GM21360 (cell line): ENCODE results near the gene RAB40AL.
"Not testable (repeated sequence)": the region's sequence is repeated elsewhere in the genome, so short reads cannot be mapped to it uniquely, and the experiment has no call there.

Experiments used
- ATAC-seq: cut with Tn5 transposase; IDR thresholded peaks from one replicate; pipeline ENCODE4 v1.9.1; 2021; ENCODE audit warnings: mild to moderate bottlenecking, moderate library complexity; ENCODE audit not compliant: unreplicated experiment

The RAB40AL gene

DNA sequence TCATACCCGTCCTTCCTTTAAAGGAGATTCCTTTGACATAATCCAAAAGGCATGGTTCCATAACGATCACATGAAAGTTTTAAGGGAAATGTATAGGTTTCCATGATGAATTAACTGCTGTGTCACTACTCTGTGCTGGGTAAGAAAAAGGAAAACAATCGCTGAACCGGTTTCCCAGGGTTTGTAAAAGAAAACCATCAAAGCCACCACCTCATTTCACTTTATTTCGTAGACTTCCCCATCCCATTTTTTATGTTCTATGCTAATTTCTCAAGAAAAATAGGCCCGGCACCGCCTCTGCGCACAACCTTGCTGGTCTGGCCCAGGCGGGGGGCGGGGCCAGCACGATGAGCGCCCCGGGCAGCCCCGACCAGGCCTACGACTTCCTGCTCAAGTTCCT lies at the start of gene RAB40AL:
Gene RAB40AL (plus strand): TSS at position 301 of the 400 bp plus-strand sequence. CDS start 47 bp downstream, at position 348.
- ATAC-seq, result not testable (repeated sequence)

DNA sequence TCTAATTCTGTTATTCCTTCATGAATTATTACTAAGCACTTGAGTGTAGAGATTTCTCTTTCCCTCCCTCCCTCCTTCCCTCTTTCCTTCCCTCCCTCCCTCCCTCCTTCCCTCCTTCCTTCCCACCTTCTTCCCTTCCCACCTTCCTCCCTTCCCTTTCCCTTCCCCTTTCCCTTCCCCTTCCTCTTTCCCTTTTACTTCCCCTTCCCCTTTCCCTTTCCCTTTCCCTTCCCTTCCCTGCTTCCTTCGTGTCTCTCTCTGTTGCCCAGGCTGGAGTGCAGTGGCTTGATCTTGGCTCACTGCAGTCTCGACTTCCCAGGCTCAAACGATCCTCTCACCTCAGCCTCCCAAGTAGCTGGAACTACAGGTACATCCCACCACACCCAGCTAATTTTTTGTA lies 49.4 kb upstream of the RAB40AL start:
- ATAC-seq, result no peak

DNA sequence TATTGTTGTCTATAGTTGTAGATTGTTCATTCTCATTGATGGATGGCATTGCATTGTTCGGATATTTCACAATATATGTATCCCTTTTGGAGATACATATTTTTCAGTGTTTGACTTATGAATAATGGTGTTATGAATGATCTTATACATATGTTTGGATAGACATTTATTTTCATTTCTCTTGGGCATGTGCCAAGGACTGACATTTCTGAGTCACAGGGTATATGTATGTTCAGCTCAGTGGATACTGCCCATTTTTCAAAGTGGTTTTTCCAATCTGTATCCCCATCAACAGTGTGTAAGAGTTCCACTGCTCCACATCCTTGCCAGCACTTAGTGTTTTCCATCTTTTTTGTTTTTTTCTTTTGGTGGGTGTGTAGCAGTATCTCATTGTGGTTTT lies 45.0 kb upstream of the RAB40AL start:
- no peak for ATAC-seq

GRCh38 chrX:102899940-102900916 lies 36.8 kb upstream of the RAB40AL start:
- peak; percentile 84 for ATAC-seq

DNA sequence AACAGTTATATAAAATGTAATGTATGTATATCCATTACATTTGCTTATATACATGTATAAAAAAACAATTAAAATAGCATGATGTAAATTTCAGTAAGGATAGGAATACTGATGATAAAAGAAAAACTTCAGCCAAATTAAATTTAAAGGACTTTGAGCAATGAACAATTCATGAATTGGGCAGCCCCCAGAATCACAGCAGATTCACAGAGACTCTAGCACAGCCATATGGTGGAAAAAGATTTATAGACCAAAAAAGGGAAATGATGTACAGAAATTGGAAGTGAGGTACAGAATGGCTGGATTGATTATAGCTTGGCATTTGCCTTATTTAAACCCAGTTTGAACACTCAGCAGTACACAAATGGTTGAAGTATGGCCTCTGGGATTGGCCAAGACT lies 34.7 kb upstream of the RAB40AL start:
- no peak for ATAC-seq

GRCh38 chrX:102930990-102931756 lies 5.9 kb upstream of the RAB40AL start:
- ATAC-seq, result no peak

DNA sequence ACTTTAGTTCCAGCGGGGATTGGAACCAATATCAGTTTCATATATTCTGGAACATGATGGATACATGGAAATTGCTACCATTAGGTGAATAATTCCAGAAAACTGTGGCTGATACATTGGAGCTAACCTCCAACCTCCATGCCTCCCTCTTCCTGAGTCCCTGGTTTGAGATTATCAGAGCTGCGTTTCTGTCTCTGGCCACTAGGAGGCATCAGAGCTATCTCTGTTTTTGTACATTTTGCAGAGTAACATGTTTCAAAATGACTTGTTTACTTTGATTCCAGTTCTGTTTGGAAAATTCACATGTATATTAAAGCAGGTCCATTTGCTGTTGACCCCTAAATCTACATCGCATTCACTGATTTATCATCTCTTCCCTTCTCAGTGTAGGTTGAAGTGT lies 2.4 kb upstream of the RAB40AL start:
- ATAC-seq, result no peak

DNA sequence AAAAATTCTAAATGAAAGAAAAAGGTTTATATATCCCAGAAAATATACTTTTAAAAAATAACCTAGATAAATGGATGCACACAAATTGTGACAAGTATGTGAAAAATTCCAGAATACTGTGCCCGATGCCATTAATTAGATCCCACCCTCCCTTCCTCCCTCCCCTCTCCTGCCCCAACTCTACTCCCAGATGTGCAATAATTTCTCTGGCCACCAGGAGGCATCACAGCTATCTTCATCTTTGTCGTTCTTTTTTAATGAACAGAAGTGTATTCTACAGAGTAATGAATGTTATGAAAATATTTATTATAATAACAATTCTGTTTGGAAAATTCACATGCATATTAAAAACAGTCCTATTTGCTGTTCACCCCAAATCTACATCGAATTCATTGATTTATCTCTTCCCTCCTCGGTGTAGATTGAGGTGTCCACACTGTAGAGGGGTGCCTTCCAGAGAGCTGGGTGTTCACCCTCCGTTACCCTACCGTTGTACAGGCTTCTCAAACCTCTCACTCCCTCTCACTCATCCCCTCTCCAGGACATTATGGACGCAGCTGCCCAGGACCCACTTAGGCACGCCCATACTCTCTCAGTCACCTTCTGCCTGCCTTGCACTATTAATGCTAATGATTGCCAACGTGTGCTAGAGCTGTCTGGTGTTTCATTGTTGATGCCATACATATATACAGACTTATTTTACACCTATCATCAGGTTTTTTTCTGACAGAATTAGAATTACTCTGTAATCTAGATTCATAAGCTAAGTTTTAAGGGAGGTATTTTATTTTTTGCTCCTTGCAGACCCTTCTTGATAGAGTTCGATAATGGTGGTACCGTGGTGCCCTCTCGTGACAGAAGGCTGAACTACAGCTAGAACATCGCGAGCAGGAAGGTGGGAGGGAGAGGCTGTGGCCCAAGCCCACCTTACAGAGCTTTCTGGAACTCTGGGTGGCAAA lies 14.1 kb downstream of the RAB40AL start:
- peak; percentile 82 for ATAC-seq

GRCh38 chrX:102957751-102958150 lies 20.7 kb downstream of the RAB40AL start:
- ATAC-seq, result no peak

- ATAC-seq, result no peak
Measured at GRCh38 chrX:102958794-102959193, 21.7 kb downstream of the RAB40AL start.

DNA sequence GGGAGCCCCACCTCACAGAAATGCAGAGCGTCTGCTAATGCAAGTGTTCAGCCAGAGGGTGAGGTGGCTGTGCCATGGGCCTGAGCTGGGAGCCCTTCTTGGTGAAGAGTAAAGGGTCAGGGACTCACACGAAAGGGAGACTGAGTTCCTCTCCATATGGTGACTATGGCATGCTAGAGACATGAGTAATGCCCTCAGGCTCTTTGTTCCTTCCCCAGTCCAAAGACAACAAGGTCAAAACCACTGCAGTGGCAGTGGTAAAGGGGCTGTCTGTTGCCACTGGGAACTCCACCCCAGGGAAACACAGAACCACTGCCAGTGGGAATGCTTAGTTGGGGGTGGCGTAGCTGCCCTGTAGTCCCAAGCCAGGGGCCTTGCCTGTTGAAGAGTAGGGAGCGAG lies 22.4 kb downstream of the RAB40AL start:
- no peak for ATAC-seq

DNA sequence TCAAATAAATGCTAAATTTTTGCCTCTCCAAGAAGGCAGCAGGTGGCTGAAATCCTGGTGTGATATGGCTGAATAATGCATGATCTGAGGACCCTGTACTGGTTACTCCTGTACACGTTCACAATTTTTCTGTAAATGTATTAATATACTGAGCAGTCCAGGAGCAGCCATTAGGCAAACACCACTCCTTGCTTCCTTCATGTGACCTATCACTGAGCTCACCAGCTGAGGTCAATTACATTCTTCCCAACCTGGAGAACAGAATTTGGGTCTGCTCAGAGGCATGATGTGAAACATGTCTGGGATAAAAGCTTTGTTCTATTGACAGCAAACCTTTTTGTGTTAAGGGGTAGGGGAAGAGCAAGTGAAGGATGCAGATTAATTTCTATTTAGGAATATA lies 26.9 kb downstream of the RAB40AL start:
- no peak for ATAC-seq

GRCh38 chrX:102964940-102965339 lies 27.9 kb downstream of the RAB40AL start:
- no peak for ATAC-seq

GRCh38 chrX:102966701-102967100 lies 29.6 kb downstream of the RAB40AL start:
- ATAC-seq, result no peak

DNA sequence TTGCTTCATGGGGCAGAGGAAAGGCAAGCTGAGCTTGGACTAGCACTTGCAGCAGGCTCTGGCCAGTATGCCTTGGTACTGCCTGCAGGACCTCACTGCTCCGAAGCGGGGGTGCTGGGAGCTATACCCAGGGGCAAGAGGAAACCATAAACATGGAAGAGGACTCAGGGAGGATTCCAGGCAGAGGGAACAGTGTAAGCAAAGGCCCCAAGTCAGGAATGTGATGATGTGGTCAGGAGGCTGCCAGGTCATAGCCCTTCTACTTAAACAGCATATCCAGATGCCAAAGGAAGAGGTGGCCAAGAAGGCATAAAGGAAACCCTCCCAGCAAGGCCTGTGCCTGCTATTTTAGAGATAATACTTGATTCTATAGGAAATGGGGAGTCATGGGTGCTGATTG lies 31.1 kb downstream of the RAB40AL start:
- no peak for ATAC-seq

DNA sequence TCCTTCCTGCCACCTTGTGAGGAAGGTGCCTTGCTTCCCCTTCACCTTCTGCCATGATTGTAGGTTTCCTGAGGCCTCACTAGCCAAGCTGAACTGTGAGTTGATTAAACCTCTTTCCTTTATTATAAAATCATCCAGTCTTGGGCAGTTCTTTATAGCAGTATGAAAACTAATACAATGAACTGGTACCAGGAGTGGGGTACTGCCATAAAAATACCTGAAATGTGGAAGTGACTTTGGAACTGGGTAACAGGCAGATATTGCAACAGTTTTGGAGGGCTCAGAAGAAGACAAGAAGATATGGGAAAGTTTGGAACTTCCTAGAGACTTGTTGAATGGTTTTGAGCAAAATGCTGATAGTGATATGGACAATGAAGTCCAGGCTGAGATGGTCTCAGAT lies 34.5 kb downstream of the RAB40AL start:
- not testable (repeated sequence) for ATAC-seq

DNA sequence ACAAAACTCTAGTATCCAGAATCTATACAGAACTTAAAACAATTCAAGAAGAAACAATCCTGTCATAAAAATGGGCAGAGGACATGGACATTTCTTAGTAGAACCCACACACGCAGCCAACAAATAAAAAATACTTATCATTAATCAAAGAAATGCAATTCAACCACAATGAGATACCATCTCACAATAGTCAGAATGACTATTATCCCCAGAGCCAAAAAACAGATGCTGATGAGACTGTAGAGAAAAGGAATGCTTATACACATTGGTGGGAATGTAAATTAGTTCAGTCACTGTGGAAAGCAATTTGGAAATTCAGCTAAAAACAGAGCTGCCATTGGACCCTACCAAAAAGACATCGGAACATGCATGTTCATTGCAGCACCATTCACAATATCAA lies 37.9 kb downstream of the RAB40AL start:
- ATAC-seq, result no peak

DNA sequence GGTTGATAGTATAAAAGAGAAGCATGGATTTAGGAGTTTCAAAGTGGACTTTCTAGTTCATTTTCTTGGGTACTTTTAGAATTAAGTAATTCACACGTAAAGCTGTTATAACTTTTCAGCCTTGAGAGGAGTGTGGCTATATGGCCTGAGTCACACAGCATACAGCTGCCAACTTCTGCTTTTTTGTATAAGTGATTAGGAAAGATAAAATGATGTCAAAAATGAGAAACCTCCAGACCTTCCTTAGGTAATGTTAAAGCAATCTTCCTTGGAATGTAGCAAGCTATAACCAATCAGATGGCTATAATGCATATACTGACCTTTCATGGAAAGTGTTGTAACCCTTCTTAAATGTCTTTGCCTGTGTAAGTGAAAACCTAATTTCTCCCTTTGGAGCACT lies 39.2 kb downstream of the RAB40AL start:
- ATAC-seq, result no peak

- no peak for ATAC-seq
Measured at GRCh38 chrX:102976793-102977495, 39.9 kb downstream of the RAB40AL start.

- no peak for ATAC-seq
Measured at GRCh38 chrX:102978594-102978993, 41.5 kb downstream of the RAB40AL start.
